K562 (cell line): ENCODE data around the gene MAP3K19. TPM values are rescaled to one million over a fixed set of nuclear protein-coding genes. Genes with fewer than 3 reads are reported as not detected.

Source experiments
- KLF6 ChIP-seq: fragments of 250-450 bp; sonication (Bioruptor Pico); IDR thresholded peaks from 2 replicates; pipeline ENCODE4 v1.4.0; 2020; ENCODE audit warnings: mild to moderate bottlenecking, moderate library complexity, borderline replicate concordance
- MGA ChIP-seq: fragments of 450-650 bp; IDR thresholded peaks from 2 replicates; pipeline ENCODE4 v1.6.1; 2016; ENCODE audit warnings: mild to moderate bottlenecking, moderate library complexity
- polyA plus RNA-seq, 8 experiments: library from polyadenylated mRNA; depleted of rRNA in 4 of 8; stranded (reverse) in 5 of 8; unstranded in 3 of 8; fragments of >200 nt; fragmentation: Nextera tagmentation in 2 of 8; fragmentation: Illumina TruSeq in 1 of 8; extraction: Ambion mirVana in 2 of 8; extraction: Trizol in 1 of 8; gene quantifications; 2 replicates each; pipeline versions ENCODE4 v1.2.1 to v1.2.3, GENCODE V29; 2011 to 2014; ENCODE audit warnings: inconsistent platforms in 1 of 8, missing spikeins in 1 of 8
- total RNA-seq, 7 experiments: library from RNA; depleted of rRNA in 6 of 7; stranded (reverse); fragments of >200 nt in 6 of 7; fragmentation: Illumina TruSeq in 2 of 7; extraction: Trizol in 2 of 7; gene quantifications; 2 replicates each; pipeline versions ENCODE4 v1.2.1 to v1.2.3, GENCODE V29; 2011 to 2021; ENCODE audit warnings: low replicate concordance in 1 of 7
- TF ChIP-seq, protein P1 (sequence below): sonication (generic); IDR thresholded peaks from 2 replicates; pipeline ENCODE4 v1.6.1; 2016
- TF ChIP-seq, protein P2 (sequence below), 3 experiments: IDR thresholded peaks in 2 of 3; conservative IDR thresholded peaks in 1 of 3; 2 replicates each; pipeline ENCODE4 v1.5.1; 2011 to 2012; ENCODE audit warnings: low read length in 3 of 3, mild to moderate bottlenecking in 3 of 3, control low read depth in 2 of 3, improper control_type of control experiment in 1 of 3, inconsistent platforms in 1 of 3, low read depth in 1 of 3, mixed read lengths in 1 of 3, moderate library complexity in 1 of 3; ENCODE audit not compliant: insufficient read depth in 2 of 3

MAP3K19 gene
- total and polyA plus RNA-seq, 9 of the 15 experiments (the other 6 are each of a cell fraction or from before 2014, with no cell fraction given), result 0.29 TPM; not detected in 8

GRCh38 chr2:134949981-134950708 is 97.1 kb downstream of the MAP3K19 start (continued):
- no peak for TF ChIP-seq MGA
- TF ChIP-seq, protein P1, sequence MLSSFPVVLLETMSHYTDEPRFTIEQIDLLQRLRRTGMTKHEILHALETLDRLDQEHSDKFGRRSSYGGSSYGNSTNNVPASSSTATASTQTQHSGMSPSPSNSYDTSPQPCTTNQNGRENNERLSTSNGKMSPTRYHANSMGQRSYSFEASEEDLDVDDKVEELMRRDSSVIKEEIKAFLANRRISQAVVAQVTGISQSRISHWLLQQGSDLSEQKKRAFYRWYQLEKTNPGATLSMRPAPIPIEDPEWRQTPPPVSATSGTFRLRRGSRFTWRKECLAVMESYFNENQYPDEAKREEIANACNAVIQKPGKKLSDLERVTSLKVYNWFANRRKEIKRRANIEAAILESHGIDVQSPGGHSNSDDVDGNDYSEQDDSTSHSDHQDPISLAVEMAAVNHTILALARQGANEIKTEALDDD, result no peak
- TF ChIP-seq KLF6, result no peak
- TF ChIP-seq, protein P2, sequence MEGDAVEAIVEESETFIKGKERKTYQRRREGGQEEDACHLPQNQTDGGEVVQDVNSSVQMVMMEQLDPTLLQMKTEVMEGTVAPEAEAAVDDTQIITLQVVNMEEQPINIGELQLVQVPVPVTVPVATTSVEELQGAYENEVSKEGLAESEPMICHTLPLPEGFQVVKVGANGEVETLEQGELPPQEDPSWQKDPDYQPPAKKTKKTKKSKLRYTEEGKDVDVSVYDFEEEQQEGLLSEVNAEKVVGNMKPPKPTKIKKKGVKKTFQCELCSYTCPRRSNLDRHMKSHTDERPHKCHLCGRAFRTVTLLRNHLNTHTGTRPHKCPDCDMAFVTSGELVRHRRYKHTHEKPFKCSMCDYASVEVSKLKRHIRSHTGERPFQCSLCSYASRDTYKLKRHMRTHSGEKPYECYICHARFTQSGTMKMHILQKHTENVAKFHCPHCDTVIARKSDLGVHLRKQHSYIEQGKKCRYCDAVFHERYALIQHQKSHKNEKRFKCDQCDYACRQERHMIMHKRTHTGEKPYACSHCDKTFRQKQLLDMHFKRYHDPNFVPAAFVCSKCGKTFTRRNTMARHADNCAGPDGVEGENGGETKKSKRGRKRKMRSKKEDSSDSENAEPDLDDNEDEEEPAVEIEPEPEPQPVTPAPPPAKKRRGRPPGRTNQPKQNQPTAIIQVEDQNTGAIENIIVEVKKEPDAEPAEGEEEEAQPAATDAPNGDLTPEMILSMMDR (IDR thresholded peaks at IDR 0.05 in 2 of 3, conservative IDR thresholded peaks at IDR 0.05 in 1 of 3; ENCODE audit: insufficient read depth in 2 of 3, low read depth in 1 of 3, low read length in 3 of 3), result no peak
- TF ChIP-seq, all 486 proteins: peak for 0
